CD4-positive, alpha-beta T cell treated with Interleukin-15 for 4 hours (primary cell): Measurements from ENCODE around the gene DACH1.

Experiments used
- DNase-seq: peaks from one replicate; pipeline ENCODE4 v3.0.0-alpha.2; 2020; ENCODE audit warnings: low spot score

Gene DACH1

GRCh38 chr13:71621174-71622124 lies 245.6 kb downstream of the DACH1 start:
- no peak for DNase-seq

GRCh38 chr13:71619096-71619495 lies 247.9 kb downstream of the DACH1 start:
- DNase-seq = no peak

DNA sequence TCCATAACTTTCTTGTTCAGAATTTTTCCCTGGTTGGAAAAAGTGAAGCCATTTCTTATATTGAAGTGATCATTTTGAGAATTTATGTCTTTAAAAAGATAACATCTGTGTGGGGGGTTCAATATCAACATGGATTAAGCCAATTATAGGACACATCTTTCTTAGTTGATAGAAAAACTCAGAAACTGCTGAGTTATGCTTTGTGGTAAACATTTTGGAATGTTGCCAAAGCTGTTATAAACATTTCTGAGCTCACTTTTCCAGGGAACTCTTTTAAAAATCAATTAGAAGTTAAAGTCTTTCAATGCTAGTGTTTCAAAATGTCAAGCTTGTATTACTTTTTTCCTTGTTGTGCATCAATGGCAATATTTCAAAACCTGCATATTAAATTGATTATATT lies 248.8 kb downstream of the DACH1 start:
- DNase-seq = no peak

GRCh38 chr13:71617265-71617664 lies 249.7 kb downstream of the DACH1 start:
- DNase-seq = no peak

DNA sequence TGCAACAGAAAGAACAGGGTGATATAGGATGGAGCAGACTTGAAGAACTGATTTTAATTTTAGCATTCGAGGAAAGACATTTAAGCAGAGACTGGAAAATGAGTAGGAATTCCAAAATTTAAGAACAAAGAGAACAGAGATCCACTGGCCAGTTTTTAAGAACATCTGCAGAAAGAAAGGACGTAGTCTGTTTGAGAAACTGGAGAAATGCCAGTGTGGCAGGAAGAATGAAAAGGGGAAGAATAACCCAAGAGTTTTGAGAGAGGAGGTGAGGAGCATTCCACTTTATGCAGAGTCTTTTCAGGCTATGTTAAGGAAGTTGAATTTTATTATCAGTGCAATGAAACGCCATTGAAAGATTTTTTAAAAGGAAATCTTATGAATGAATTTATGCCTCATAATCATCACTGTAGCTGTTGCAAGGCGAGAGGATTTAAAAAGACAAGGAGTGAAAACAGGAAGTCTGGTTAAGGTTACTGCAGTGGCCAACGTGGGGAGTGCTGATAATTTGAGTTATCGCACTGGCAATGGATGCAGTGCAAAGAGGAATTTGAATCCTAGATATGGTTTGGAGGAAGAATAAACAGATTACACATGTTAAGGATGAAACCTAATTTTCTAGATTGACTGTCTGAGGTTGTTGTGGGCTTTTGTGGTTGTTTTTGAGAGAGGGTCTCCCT lies 253.8 kb downstream of the DACH1 start:
- no peak for DNase-seq

- no peak for DNase-seq
These were observed 255.7 kb downstream of the DACH1 start for GRCh38 chr13:71611292-71611691.

DNA sequence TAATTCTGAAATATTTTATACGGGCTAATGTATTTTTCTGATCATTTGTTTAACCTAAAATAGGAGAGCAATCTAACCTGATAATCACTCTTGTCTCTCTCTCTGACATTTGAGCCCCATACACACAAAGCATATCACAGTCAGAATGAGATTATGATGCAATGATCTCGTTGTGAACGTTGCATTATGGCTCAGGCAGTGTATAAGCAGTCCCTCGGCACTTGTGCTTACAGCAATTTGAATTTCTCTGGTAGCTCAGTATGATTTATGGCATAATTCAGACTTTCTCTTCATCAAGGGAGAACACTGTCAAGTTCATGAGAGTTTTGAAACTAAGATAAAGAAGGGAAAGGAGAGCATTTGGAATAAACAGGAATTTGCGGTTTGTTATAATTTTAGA lies 256.1 kb downstream of the DACH1 start:
- DNase-seq = no peak

- DNase-seq = no peak
These were observed 257.7 kb downstream of the DACH1 start for GRCh38 chr13:71609271-71609670.

GRCh38 chr13:71607575-71607974 lies 259.4 kb downstream of the DACH1 start:
- DNase-seq = no peak

GRCh38 chr13:71606818-71607217 lies 260.2 kb downstream of the DACH1 start:
- DNase-seq = no peak

GRCh38 chr13:71605744-71606143 lies 261.3 kb downstream of the DACH1 start:
- DNase-seq = no peak

- DNase-seq = no peak
These were observed 263.7 kb downstream of the DACH1 start for GRCh38 chr13:71603255-71603654.

DNA sequence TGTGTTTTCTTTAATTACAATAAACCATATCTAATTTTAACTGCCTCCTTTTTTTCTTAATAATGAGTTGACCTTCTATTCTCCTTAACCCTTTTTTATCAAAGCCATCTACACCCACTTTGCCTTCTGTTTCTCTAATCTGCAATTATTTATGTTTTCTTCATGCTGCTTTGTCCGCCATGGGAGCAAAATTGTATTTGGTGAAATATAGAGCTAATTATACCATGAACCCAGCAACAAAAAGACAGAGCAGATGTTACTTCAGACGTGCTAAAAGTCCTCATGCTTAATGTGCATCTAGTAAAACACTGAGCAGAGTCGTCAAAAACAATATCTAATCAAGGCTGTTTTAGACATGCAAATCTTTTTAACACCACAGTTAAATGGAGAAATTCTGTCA lies 264.7 kb downstream of the DACH1 start:
- DNase-seq = no peak

GRCh38 chr13:71597150-71597549 lies 269.9 kb downstream of the DACH1 start:
- DNase-seq = no peak

GRCh38 chr13:71596116-71596515 lies 270.9 kb downstream of the DACH1 start:
- no peak for DNase-seq

DNA sequence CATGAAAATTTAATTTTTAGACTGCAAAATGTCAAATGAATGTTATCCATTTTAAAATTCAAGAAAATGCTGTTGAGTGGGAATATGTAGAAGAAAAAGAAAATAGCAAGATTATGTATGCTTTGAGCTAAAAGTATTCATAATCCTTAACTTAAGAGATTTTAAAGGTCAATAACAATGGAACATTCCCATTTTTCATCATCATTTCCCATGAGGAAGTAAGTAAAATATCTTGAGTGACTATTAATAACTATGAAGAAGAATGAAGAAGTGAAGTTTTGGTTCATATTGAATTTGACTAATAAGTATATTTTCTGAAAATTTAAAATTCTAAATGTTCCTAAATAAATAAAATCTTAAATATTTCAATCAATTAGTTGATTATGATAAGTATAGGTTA lies 273.4 kb downstream of the DACH1 start:
- no peak for DNase-seq

GRCh38 chr13:71591374-71591773 lies 275.6 kb downstream of the DACH1 start:
- no peak for DNase-seq

DNA sequence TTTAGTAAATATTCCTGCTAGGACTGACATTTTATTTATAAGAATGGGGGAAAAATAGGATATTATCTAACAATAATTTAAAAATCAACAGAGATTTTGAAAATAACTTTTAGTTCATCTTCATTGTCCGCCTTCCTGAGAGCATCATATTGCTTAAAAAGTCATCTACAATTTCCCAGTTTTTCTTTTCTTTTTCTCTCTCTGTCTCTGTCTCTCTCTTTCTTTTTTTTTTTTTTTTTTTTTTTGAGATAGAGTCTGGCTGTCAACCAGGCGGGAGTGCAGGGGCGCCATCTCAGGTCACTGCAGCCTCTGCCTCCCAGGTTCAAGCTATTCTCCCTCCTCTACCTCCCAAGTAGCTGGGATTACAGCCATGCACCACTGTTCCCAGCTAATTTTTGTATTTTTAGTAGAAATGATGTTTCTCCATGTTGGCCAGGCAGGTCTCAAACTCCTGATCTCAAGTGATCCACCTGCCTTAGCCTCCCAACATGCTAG lies 276.3 kb downstream of the DACH1 start:
- DNase-seq = no peak

DNA sequence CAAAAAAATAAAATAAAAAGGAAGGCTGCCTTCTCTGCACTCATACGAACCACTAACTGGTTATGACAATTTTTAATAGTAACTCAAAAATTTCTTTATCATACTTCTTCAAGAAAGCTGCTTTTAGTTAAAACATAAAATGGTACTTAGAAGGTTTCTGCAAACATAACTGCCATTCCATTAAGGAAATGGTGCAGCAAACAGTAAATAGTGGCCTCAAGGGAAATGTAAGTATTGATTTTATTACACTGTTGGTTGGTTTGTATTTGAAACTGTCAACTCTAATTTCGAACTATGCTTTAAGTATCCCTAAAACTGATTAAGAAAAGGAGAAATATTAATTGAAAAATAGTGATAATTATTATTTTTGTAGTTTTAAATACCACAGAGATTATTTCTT lies 278.0 kb downstream of the DACH1 start:
- no peak for DNase-seq

DNA sequence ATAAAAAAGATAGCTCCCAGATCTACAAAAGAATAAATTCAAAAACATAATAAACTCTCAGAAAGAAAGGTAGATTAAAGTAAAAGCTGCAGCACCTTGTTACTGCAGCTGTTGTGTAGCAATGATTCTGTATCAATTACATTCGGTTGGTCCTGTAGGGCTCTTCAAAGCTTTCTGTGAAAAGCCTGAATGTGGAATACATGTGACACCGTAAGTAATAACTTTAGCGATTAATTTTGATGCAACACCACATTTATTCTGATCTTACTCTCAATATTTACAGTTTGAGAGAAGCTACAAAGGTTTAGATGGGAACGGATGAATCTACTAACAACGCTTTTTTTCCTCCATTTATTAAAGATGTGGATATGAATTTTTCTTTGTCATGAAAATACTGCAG lies 279.2 kb downstream of the DACH1 start:
- no peak for DNase-seq

- DNase-seq = no peak
These were observed 279.8 kb downstream of the DACH1 start for GRCh38 chr13:71587193-71587592.

DNA sequence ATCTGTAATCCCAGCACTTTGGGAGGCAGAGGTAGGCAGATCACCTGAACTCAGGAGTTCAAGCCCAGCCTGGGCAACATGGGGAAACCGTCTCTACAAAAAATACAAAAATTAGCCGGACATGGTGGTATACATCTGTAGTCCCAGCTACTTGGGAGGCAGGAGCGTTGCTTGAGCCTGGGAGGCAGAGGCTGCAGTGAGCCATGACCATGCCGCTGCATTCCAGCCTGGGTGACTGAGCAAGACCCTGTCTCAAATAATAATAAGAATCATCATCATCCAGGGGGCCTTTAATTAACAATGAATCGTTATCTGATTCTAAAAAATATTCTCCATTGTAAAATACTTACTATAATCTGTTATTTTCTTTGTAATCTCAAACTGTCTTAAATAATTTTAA lies 283.4 kb downstream of the DACH1 start:
- DNase-seq = no peak

GRCh38 chr13:71580614-71581013 lies 286.4 kb downstream of the DACH1 start:
- DNase-seq = no peak
